HEK293T (cell line): ENCODE measurements around the gene ELP2.
"Not testable (repeated sequence)": the region's sequence is repeated elsewhere in the genome, so short reads cannot be mapped to it uniquely, and the experiment has no call there.

Experiments used
- CTCF ChIA-PET: fragments of 350-600 bp; formaldehyde crosslinking; extraction: SDS; loops from one replicate; lab custom pipeline; 2021; ENCODE audit warnings: antibody characterized with exemption, inconsistent platforms; lab: Yijun Ruan, JAX
- POLR2A ChIA-PET: fragments of 350-600 bp; formaldehyde crosslinking; extraction: SDS; loops from one replicate; lab custom pipeline; 2020; ENCODE audit warnings: antibody characterized with exemption, inconsistent platforms; lab: Yijun Ruan, JAX
- DNase-seq: peaks from one replicate; pipeline ENCODE4 v3.0.0; 2012; ENCODE audit warnings: mixed read lengths; ENCODE audit errors: extremely low spot score
- ARNT ChIP-seq: fragments of 450-650 bp; IDR thresholded peaks from 2 replicates; pipeline ENCODE4 v1.6.1; 2017; ENCODE audit warnings: mild to moderate bottlenecking
- BHLHE40 ChIP-seq: fragments of 450-650 bp; IDR thresholded peaks from 2 replicates; pipeline ENCODE4 v1.6.1; 2016; ENCODE audit warnings: mild to moderate bottlenecking, moderate library complexity, borderline replicate concordance
- CTBP1 ChIP-seq: fragments of 450-650 bp; IDR thresholded peaks from 2 replicates; pipeline ENCODE4 v1.6.1; 2016; ENCODE audit warnings: borderline replicate concordance
- ELF4 ChIP-seq: fragments of 450-650 bp; IDR thresholded peaks from 2 replicates; pipeline ENCODE4 v1.6.1; 2017; ENCODE audit warnings: antibody characterized with exemption
- FOXA1 ChIP-seq: fragments of 450-650 bp; IDR thresholded peaks from 2 replicates; pipeline ENCODE4 v1.6.1; 2016; ENCODE audit warnings: mild to moderate bottlenecking
- FOXK2 ChIP-seq: fragments of 450-650 bp; IDR thresholded peaks from 2 replicates; pipeline ENCODE4 v1.6.1; 2016; ENCODE audit warnings: mild to moderate bottlenecking
- FOXM1 ChIP-seq: fragments of 450-650 bp; IDR thresholded peaks from 2 replicates; pipeline ENCODE4 v1.6.1; 2017; ENCODE audit warnings: mild to moderate bottlenecking, borderline replicate concordance
- HDGF ChIP-seq: fragments of 450-650 bp; IDR thresholded peaks from 2 replicates; pipeline ENCODE4 v1.6.1; 2017; ENCODE audit warnings: antibody characterized with exemption, borderline replicate concordance
- L3MBTL2 ChIP-seq: fragments of 450-650 bp; conservative IDR thresholded peaks from 2 replicates; pipeline ENCODE4 v1.6.1; 2016; ENCODE audit warnings: mild to moderate bottlenecking
- LEF1 ChIP-seq: fragments of 450-650 bp; IDR thresholded peaks from 2 replicates; pipeline ENCODE4 v1.6.1; 2017; ENCODE audit warnings: mild to moderate bottlenecking, borderline replicate concordance
- NFRKB ChIP-seq: fragments of 450-650 bp; IDR thresholded peaks from 2 replicates; pipeline ENCODE4 v1.6.1; 2016; ENCODE audit warnings: mild to moderate bottlenecking, moderate library complexity
- SP1 ChIP-seq: fragments of 450-650 bp; IDR thresholded peaks from 2 replicates; pipeline ENCODE4 v1.6.1; 2017
- SUZ12 ChIP-seq: fragments of 450-650 bp; IDR thresholded peaks from 2 replicates; pipeline ENCODE4 v1.6.1; 2016; ENCODE audit warnings: mild to moderate bottlenecking
- TARDBP ChIP-seq: fragments of 450-650 bp; IDR thresholded peaks from 2 replicates; pipeline ENCODE4 v1.6.1; 2016
- ZNF384 ChIP-seq: fragments of 450-650 bp; IDR thresholded peaks from 2 replicates; pipeline ENCODE4 v1.6.1; 2016
- TF ChIP-seq, protein P1 (sequence below): fragments of 450-650 bp; IDR thresholded peaks from 2 replicates; pipeline ENCODE4 v1.6.1; 2016

ELP2 gene

GRCh38 chr18:36162981-36163380 is 33.3 kb downstream of the ELP2 start:
- no peak for DNase-seq
- CTCF ChIA-PET: no interaction called here
- TF ChIP-seq TARDBP: no peak
- TF ChIP-seq NFRKB: no peak
- TF ChIP-seq FOXA1: no peak
- TF ChIP-seq, protein P1, sequence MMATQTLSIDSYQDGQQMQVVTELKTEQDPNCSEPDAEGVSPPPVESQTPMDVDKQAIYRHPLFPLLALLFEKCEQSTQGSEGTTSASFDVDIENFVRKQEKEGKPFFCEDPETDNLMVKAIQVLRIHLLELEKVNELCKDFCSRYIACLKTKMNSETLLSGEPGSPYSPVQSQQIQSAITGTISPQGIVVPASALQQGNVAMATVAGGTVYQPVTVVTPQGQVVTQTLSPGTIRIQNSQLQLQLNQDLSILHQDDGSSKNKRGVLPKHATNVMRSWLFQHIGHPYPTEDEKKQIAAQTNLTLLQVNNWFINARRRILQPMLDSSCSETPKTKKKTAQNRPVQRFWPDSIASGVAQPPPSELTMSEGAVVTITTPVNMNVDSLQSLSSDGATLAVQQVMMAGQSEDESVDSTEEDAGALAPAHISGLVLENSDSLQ: no peak
- TF ChIP-seq CTBP1: no peak
- no peak for TF ChIP-seq ZNF384
- TF ChIP-seq ARNT: no peak
- TF ChIP-seq L3MBTL2: no peak
- TF ChIP-seq BHLHE40: no peak
- no peak for TF ChIP-seq FOXM1
- POLR2A ChIA-PET: no interaction called here

DNA sequence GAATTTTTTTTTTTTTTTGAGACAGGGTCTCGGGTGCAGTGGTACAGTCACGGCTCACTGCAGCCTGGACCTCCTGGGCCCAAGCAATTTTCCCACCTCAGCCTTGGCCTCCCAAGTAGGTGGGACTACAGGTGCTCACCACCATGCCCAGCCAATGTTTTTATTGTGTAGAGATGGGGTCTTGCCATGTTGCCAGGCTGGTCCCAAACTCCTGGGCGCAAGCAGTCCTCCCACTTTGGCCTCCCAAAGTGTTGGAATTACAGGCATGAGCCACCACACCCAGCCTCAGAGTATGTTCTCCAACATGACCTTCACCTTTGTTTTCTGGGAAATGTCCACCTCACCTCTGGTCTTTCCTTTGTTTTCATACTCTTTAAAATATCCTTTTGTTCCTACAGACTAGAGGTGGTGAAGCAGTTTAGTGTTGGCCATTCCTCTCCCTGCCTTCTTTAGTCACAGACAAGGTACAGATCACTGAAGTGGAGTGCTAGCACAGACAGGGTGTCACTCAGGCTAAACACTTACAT is 38.1 kb downstream of the ELP2 start:
- POLR2A ChIA-PET: no interaction called here
- TF ChIP-seq ELF4 (no peak), ARNT (no peak), ZNF384 (no peak), NFRKB (no peak), HDGF (no peak), LEF1 (no peak), FOXA1 (no peak), SUZ12 (no peak), CTBP1 (no peak), BHLHE40 (no peak), L3MBTL2 (no peak)
- TF ChIP-seq, protein P1: no peak
- no peak for DNase-seq
- CTCF ChIA-PET: no interaction called here

- DNase-seq, POLR2A ChIA-PET, CTCF ChIA-PET: not testable (repeated sequence)
These were observed 38.6 kb downstream of the ELP2 start for GRCh38 chr18:36168296-36168695.

- POLR2A ChIA-PET: no interaction called here
- CTCF ChIA-PET: no interaction called here
- no peak for TF ChIP-seq TARDBP
- TF ChIP-seq SP1: no peak
- TF ChIP-seq NFRKB: no peak
- TF ChIP-seq, protein P1: no peak
- no peak for TF ChIP-seq FOXM1
- TF ChIP-seq CTBP1: no peak
- TF ChIP-seq ZNF384: no peak
- no peak for TF ChIP-seq FOXK2
- TF ChIP-seq BHLHE40: no peak
- no peak for TF ChIP-seq L3MBTL2
- no peak for TF ChIP-seq LEF1
- no peak for TF ChIP-seq ELF4
- no peak for TF ChIP-seq SUZ12
- no peak for DNase-seq
These were observed 40.2 kb downstream of the ELP2 start for GRCh38 chr18:36169938-36170337.

DNA sequence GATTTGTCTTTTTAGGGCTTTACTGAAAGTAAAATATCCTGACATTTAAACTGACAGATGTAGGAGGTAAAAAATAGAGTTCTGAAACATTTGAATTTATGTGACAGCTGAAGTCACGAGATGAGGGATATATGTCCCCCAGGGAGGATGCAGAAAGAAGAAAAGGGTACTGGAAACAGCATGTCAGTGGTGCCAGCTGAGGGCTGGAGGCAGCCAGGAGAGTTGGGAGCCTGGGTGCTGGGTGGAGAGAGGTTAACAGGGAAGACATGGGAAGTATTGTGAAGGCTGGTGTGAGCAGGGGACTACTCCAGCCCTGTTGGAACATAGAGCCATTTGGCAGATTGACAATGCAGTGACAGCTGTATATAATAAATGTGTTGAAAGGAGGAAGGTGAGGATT is 45.8 kb downstream of the ELP2 start:
- DNase-seq: no peak
- ChIA-PET CTCF (no interaction called here), POLR2A (no interaction called here)
- TF ChIP-seq SUZ12 (no peak), LEF1 (no peak), BHLHE40 (no peak), ELF4 (no peak), ZNF384 (no peak), CTBP1 (no peak), ARNT (no peak), HDGF (no peak), SP1 (no peak), FOXA1 (no peak), FOXM1 (no peak), L3MBTL2 (no peak)
- TF ChIP-seq, protein P1: no peak

- POLR2A ChIA-PET: no interaction called here
- no peak for TF ChIP-seq ARNT
- TF ChIP-seq CTBP1: no peak
- TF ChIP-seq HDGF: no peak
- no peak for TF ChIP-seq L3MBTL2
- TF ChIP-seq NFRKB: no peak
- DNase-seq: no peak
- CTCF ChIA-PET: no interaction called here
These were observed 46.5 kb downstream of the ELP2 start for GRCh38 chr18:36176177-36176584.
